Dendritic cell treated with granulocyte-macrophage colony-stimulating factor and Interleukin-4, amounts not matched to agents 40 ng/mL and 50 ng/mL, for 4 days (primary cell): ENCODE data around the gene DHX57.
A peak's percentile ranks its signal among the peaks of the same experiment; 100 is the strongest.
"Not testable (repeated sequence)": the region's sequence is repeated elsewhere in the genome, so short reads cannot be mapped to it uniquely, and the experiment has no call there.

Source experiments
- H3K27ac Mint-ChIP-seq: one replicate; pipeline ENCODE4 v1.8.0; 2022; ENCODE audit warnings: mild to moderate bottlenecking, mixed read lengths
- H3K27me3 Mint-ChIP-seq: one replicate; pipeline ENCODE4 v1.8.0; 2022; ENCODE audit warnings: mild to moderate bottlenecking, mixed read lengths
- H3K36me3 Mint-ChIP-seq: one replicate; pipeline ENCODE4 v1.8.0; 2022; ENCODE audit warnings: low read depth, mixed read lengths
- H3K4me1 Mint-ChIP-seq: one replicate; pipeline ENCODE4 v1.8.0; 2022; ENCODE audit warnings: low read depth, mixed read lengths
- H3K4me3 Mint-ChIP-seq: one replicate; pipeline ENCODE4 v1.8.0; 2022; ENCODE audit warnings: mild to moderate bottlenecking, moderate library complexity, mixed read lengths
- H3K9me3 Mint-ChIP-seq: one replicate; pipeline ENCODE4 v1.8.0; 2022; ENCODE audit warnings: mixed read lengths
- intact Hi-C: fragments of 100-400 bp; cut with micrococcal nuclease; formaldehyde crosslinking; loops from one replicate; pipeline ENCODE4 v1.15.0; 2022

DHX57 gene

GRCh38 chr2:38775921-38776225 lies 99.9 kb downstream of the DHX57 start:
- Mint-ChIP-seq H3K9me3 (no peaks in the 10 kb centered on the region), H3K4me1 (peaks cover 21% of the 10 kb centered on the region), H3K27ac (no peak overlapping the region), H3K36me3 (peaks cover 18% of the 10 kb centered on the region), H3K27me3 (peaks cover 23% of the 10 kb centered on the region), H3K4me3 (no peak overlapping the region)
- intact Hi-C loops, result loop anchor here (10.0 kb wide), 1 partner anchor 99 kb away; the partner anchor contains the start of genes DHX57 and MORN2

GRCh38 chr2:38775097-38775920 lies 100.4 kb downstream of the DHX57 start:
- intact Hi-C loops, result loop anchor here (10.0 kb wide), 1 partner anchor 99 kb away; the partner anchor contains the start of genes DHX57 and MORN2
- H3K27me3 Mint-ChIP-seq, result peaks cover 23% of the 10 kb centered on the region
- H3K4me3 Mint-ChIP-seq, result no peak overlapping the region
- peak overlapping the region; percentile 28 for H3K27ac Mint-ChIP-seq
- H3K4me1 Mint-ChIP-seq, result peaks cover 21% of the 10 kb centered on the region
- H3K36me3 Mint-ChIP-seq, result peaks cover 12% of the 10 kb centered on the region
- H3K9me3 Mint-ChIP-seq, result no peaks in the 10 kb centered on the region

GRCh38 chr2:38771632-38772031 lies 104.1 kb downstream of the DHX57 start:
- Mint-ChIP-seq H3K27me3 (peaks cover 18% of the 10 kb centered on the region), H3K27ac (no peak overlapping the region), H3K36me3 (no peaks in the 10 kb centered on the region), H3K4me1 (peaks cover 11% of the 10 kb centered on the region), H3K9me3 (no peaks in the 10 kb centered on the region), H3K4me3 (no peak overlapping the region)
- intact Hi-C loops, result loop anchor here (10.0 kb wide), 1 partner anchor 103 kb away; the partner anchor contains the start of genes DHX57 and MORN2

GRCh38 chr2:38765551-38765950 lies 110.2 kb downstream of the DHX57 start:
- Mint-ChIP-seq H3K27ac (no peak overlapping the region), H3K36me3 (no peaks in the 10 kb centered on the region), H3K9me3 (no peaks in the 10 kb centered on the region), H3K4me3 (no peak overlapping the region), H3K4me1 (no peaks in the 10 kb centered on the region), H3K27me3 (no peaks in the 10 kb centered on the region)
- intact Hi-C loops, result no loop called here

- H3K9me3 Mint-ChIP-seq, result no peaks in the 10 kb centered on the region
- no peak overlapping the region for H3K4me3 Mint-ChIP-seq
- H3K27me3 Mint-ChIP-seq, result no peaks in the 10 kb centered on the region
- H3K4me1 Mint-ChIP-seq, result no peaks in the 10 kb centered on the region
- intact Hi-C loops, result no loop called here
- H3K36me3 Mint-ChIP-seq, result no peaks in the 10 kb centered on the region
- H3K27ac Mint-ChIP-seq, result no peak overlapping the region
Observed at GRCh38 chr2:38765149-38765548, 110.6 kb downstream of the DHX57 start.

- Mint-ChIP-seq H3K27ac (no peak overlapping the region), H3K4me3 (no peak overlapping the region), H3K36me3 (no peaks in the 10 kb centered on the region), H3K27me3 (no peaks in the 10 kb centered on the region), H3K4me1 (no peaks in the 10 kb centered on the region), H3K9me3 (no peaks in the 10 kb centered on the region)
- intact Hi-C loops, result no loop called here
Observed at GRCh38 chr2:38763728-38764127, 112.0 kb downstream of the DHX57 start.

GRCh38 chr2:38763228-38763627 lies 112.5 kb downstream of the DHX57 start:
- Mint-ChIP-seq H3K4me1 (no peaks in the 10 kb centered on the region), H3K36me3 (no peaks in the 10 kb centered on the region), H3K4me3 (no peak overlapping the region), H3K9me3 (no peaks in the 10 kb centered on the region), H3K27ac (no peak overlapping the region), H3K27me3 (no peaks in the 10 kb centered on the region)
- intact Hi-C loops, result no loop called here

GRCh38 chr2:38755891-38756290 lies 119.8 kb downstream of the DHX57 start:
- H3K27ac Mint-ChIP-seq, intact Hi-C loops: not testable (repeated sequence)

GRCh38 chr2:38754506-38754905 lies 121.2 kb downstream of the DHX57 start:
- Mint-ChIP-seq H3K27ac (peak overlapping the region; percentile 74), H3K9me3 (no peaks in the 10 kb centered on the region), H3K27me3 (no peaks in the 10 kb centered on the region), H3K4me1 (peaks cover 16% of the 10 kb centered on the region), H3K36me3 (peaks cover 20% of the 10 kb centered on the region), H3K4me3 (peak overlapping the region; percentile 58)
- intact Hi-C loops, result loop anchor here (5.0 kb wide), 1 partner anchor 83 kb away; no protein-coding TSS in a partner anchor

More at GRCh38 chr2:38755891-38756290, 119.8 kb downstream of the DHX57 start:
- not testable (repeated sequence) for H3K36me3 Mint-ChIP-seq, H3K27me3 Mint-ChIP-seq, H3K4me3 Mint-ChIP-seq, H3K9me3 Mint-ChIP-seq
- H3K4me1 Mint-ChIP-seq, result peaks cover 10% of the 10 kb centered on the region

- peaks cover 19% of the 10 kb centered on the region for H3K4me1 Mint-ChIP-seq
- H3K36me3 Mint-ChIP-seq, result peaks cover 25% of the 10 kb centered on the region
- H3K4me3 Mint-ChIP-seq, result peak overlapping the region; percentile 4
- H3K27ac Mint-ChIP-seq, result peak overlapping the region; percentile 74
- intact Hi-C loops, result loop anchor here (5.0 kb wide), 1 partner anchor 83 kb away; no protein-coding TSS in a partner anchor
- no peaks in the 10 kb centered on the region for H3K9me3 Mint-ChIP-seq
- no peaks in the 10 kb centered on the region for H3K27me3 Mint-ChIP-seq
Observed at GRCh38 chr2:38754049-38754448, 121.7 kb downstream of the DHX57 start.

- Mint-ChIP-seq H3K9me3 (no peaks in the 10 kb centered on the region), H3K4me1 (peaks cover 39% of the 10 kb centered on the region)
Observed at GRCh38 chr2:38751596-38752410, 123.9 kb downstream of the DHX57 start.

GRCh38 chr2:38750891-38751595 lies 124.7 kb downstream of the DHX57 start, which contains the start of gene SRSF7:
Gene SRSF7, minus strand, starts transcription at chr2:38751361. Its CDS starts 105 bp downstream, at chr2:38751256.
- Mint-ChIP-seq H3K27me3 (no peaks in the 10 kb centered on the region), H3K4me3 (peak within 1 kb of the TSS; percentile 94), H3K36me3 (peaks cover 55% of the 10 kb centered on the region), H3K9me3 (no peaks in the 10 kb centered on the region), H3K4me1 (peaks cover 46% of the 10 kb centered on the region), H3K27ac (peak within 1 kb of the TSS; percentile 98)
- intact Hi-C loops, result loop anchor here (2.0 to 5.0 kb wide), 2 partner anchors 86 to 124 kb away; partner anchors contain the start of genes DHX57 and MORN2

More at GRCh38 chr2:38751596-38752410, 123.9 kb downstream of the DHX57 start:
- Mint-ChIP-seq H3K4me3 (peak overlapping the region; percentile 94), H3K27me3 (no peaks in the 10 kb centered on the region), H3K36me3 (peaks cover 47% of the 10 kb centered on the region), H3K27ac (peak overlapping the region; percentile 98)
- intact Hi-C loops, result loop anchor here (2.0 to 5.0 kb wide), 2 partner anchors 85 to 123 kb away; partner anchors contain the start of genes DHX57 and MORN2
